Suprapubic skin (tissue), 3 donors: ENCODE measurements around the gene FEZ2.

ENCODE experiments used
- EP300 ChIP-seq: sonication (generic); formaldehyde crosslinking; IDR thresholded peaks from one replicate; pipeline ENCODE4 v1.6.1; 2017; ENCODE audit warnings: antibody characterized with exemption
- POLR2A ChIP-seq, 2 donors: fragments of 450-650 bp; IDR thresholded peaks; one replicate each; pipeline ENCODE4 v1.6.1; 2017; ENCODE audit warnings: antibody characterized with exemption in 2 of 2, mild to moderate bottlenecking in 2 of 2, moderate library complexity in 2 of 2
- TF ChIP-seq, protein P1 (sequence below), 2 donors: fragments of 200-600 bp in 1 of 2; fragments of 450-650 bp in 1 of 2; sonication (generic) in 1 of 2; IDR thresholded peaks; one replicate each; pipeline ENCODE4 v1.5.1; 2016 to 2019; ENCODE audit warnings: antibody characterized with exemption in 2 of 2, mild to moderate bottlenecking in 1 of 2, moderate library complexity in 1 of 2

DNA sequence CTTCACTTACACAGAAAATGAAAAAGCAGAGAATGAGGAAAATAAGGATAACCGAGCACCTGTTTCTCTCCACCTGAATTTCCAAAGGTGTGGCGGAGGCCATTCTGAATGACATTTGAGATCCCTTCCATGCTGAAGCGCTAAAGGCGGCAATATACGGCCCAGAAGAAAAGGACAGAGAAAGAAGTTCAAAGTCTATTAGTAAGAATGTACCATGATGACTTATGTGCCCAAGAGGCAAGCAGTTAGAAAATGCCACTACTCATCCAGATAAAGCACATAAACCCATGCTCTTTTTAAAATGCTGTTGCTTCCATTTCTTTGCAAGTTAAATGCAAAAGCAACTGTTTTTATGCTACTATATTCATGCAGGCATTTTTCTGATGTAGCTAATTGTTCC is 37.2 kb downstream of the FEZ2 start:
- TF ChIP-seq, protein P1, sequence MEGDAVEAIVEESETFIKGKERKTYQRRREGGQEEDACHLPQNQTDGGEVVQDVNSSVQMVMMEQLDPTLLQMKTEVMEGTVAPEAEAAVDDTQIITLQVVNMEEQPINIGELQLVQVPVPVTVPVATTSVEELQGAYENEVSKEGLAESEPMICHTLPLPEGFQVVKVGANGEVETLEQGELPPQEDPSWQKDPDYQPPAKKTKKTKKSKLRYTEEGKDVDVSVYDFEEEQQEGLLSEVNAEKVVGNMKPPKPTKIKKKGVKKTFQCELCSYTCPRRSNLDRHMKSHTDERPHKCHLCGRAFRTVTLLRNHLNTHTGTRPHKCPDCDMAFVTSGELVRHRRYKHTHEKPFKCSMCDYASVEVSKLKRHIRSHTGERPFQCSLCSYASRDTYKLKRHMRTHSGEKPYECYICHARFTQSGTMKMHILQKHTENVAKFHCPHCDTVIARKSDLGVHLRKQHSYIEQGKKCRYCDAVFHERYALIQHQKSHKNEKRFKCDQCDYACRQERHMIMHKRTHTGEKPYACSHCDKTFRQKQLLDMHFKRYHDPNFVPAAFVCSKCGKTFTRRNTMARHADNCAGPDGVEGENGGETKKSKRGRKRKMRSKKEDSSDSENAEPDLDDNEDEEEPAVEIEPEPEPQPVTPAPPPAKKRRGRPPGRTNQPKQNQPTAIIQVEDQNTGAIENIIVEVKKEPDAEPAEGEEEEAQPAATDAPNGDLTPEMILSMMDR (IDR thresholded peaks at IDR 0.05) = no peak
- TF ChIP-seq POLR2A (IDR thresholded peaks at IDR 0.05) = no peak
- no peak for TF ChIP-seq EP300
